ENCODE data around the gene BAIAP2. TPM values are rescaled to one million over a fixed set of nuclear protein-coding genes. Genes with fewer than 3 reads are reported as not detected.
A peak's percentile ranks its signal among the peaks of the same experiment; 100 is the strongest.

BAIAP2 gene
- total and polyA plus RNA-seq, 2 of the 13 experiments (the other 11 are each of a cell fraction or from before 2014, with no cell fraction given), result 22.5 to 24.0 TPM

DNA sequence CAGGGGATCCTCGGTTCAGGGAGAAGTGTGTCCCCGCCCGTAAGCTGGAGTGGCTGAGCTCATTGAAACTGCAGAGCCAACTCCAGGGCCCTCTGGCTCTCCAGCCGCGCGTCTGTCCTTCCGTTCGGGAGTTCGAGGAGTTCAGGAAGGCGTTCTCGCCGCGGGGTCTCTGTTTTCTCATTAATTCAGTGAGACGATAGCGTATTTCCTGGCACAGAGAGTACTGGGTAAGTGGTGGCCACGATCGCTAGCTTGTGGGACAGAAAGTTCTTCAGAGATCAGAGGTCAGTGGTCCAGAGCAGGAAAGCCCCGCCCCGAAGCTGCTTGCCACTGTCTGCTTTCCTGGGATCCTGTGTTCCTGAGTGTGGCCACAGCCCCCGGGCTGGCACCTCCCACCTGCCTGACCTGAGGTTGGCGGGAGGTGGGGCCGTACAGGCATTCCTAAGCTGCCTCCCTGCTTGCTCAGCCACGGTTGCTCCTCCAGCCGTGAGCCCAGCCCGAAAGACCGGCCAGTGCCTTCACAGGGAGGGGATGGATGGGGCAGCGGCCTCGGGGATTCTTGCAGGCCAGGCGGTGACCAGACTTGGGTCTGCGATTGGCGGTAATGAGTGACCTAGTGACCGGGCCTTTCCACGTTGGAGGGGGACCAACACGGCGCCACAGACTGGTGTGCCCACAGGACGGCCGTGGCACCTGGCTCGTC is 8.9 kb downstream of the BAIAP2 start (continued):
- TF ChIP-seq, protein P1, sequence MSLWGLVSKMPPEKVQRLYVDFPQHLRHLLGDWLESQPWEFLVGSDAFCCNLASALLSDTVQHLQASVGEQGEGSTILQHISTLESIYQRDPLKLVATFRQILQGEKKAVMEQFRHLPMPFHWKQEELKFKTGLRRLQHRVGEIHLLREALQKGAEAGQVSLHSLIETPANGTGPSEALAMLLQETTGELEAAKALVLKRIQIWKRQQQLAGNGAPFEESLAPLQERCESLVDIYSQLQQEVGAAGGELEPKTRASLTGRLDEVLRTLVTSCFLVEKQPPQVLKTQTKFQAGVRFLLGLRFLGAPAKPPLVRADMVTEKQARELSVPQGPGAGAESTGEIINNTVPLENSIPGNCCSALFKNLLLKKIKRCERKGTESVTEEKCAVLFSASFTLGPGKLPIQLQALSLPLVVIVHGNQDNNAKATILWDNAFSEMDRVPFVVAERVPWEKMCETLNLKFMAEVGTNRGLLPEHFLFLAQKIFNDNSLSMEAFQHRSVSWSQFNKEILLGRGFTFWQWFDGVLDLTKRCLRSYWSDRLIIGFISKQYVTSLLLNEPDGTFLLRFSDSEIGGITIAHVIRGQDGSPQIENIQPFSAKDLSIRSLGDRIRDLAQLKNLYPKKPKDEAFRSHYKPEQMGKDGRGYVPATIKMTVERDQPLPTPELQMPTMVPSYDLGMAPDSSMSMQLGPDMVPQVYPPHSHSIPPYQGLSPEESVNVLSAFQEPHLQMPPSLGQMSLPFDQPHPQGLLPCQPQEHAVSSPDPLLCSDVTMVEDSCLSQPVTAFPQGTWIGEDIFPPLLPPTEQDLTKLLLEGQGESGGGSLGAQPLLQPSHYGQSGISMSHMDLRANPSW (CRISPR knock-in tag; IDR thresholded peaks at IDR 0.05; ENCODE audit: borderline replicate concordance), result peak; percentile 40; the same call in 1 of the 2 replicates
- peak; percentile 49 for TF ChIP-seq HNRNPLL (IDR thresholded peaks at IDR 0.05; ENCODE audit: low read depth, low read length, poor library complexity, severe bottlenecking)
- no peak for TF ChIP-seq SATB2 (CRISPR knock-in tag; IDR thresholded peaks at IDR 0.05)
- TF ChIP-seq ZNF891 (CRISPR knock-in tag; IDR thresholded peaks at IDR 0.05), result no peak
- TF ChIP-seq, protein P2, sequence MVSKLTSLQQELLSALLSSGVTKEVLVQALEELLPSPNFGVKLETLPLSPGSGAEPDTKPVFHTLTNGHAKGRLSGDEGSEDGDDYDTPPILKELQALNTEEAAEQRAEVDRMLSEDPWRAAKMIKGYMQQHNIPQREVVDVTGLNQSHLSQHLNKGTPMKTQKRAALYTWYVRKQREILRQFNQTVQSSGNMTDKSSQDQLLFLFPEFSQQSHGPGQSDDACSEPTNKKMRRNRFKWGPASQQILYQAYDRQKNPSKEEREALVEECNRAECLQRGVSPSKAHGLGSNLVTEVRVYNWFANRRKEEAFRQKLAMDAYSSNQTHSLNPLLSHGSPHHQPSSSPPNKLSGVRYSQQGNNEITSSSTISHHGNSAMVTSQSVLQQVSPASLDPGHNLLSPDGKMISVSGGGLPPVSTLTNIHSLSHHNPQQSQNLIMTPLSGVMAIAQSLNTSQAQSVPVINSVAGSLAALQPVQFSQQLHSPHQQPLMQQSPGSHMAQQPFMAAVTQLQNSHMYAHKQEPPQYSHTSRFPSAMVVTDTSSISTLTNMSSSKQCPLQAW (CRISPR knock-in tag; IDR thresholded peaks at IDR 0.05), result no peak
- no peak for TF ChIP-seq CHCHD3 (CRISPR knock-in tag; IDR thresholded peaks at IDR 0.05)
- TF ChIP-seq ZNF547 (CRISPR knock-in tag; IDR thresholded peaks at IDR 0.05), result no peak; the same call in 1 of the 2 replicates
- TF ChIP-seq ZNF670 (CRISPR knock-in tag; IDR thresholded peaks at IDR 0.05; ENCODE audit: borderline replicate concordance), result no peak
- TF ChIP-seq ZFP37 (CRISPR knock-in tag; IDR thresholded peaks at IDR 0.05; ENCODE audit: borderline replicate concordance), result 0 out of 2 replicates have a peak, but pooled peaks have one; percentile 47
- peak; percentile 40; the same call in 1 of the 2 replicates for TF ChIP-seq GATAD1 (CRISPR knock-in tag; IDR thresholded peaks at IDR 0.05)
- TF ChIP-seq ZNF264 (CRISPR knock-in tag; IDR thresholded peaks at IDR 0.05), result peak; percentile 75
- TF ChIP-seq, protein P3, sequence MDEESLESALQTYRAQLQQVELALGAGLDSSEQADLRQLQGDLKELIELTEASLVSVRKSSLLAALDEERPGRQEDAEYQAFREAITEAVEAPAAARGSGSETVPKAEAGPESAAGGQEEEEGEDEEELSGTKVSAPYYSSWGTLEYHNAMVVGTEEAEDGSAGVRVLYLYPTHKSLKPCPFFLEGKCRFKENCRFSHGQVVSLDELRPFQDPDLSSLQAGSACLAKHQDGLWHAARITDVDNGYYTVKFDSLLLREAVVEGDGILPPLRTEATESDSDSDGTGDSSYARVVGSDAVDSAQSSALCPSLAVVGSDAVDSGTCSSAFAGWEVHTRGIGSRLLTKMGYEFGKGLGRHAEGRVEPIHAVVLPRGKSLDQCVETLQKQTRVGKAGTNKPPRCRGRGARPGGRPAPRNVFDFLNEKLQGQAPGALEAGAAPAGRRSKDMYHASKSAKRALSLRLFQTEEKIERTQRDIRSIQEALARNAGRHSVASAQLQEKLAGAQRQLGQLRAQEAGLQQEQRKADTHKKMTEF (CRISPR knock-in tag; IDR thresholded peaks at IDR 0.05), result peak; percentile 55
- no peak for TF ChIP-seq SIN3B (IDR thresholded peaks at IDR 0.05; ENCODE audit: low read length)
- TF ChIP-seq CCAR2 (optimal IDR thresholded peaks at IDR 0.05; ENCODE audit: low read depth, low read length), result no peak
- no peak for TF ChIP-seq ZNF563 (CRISPR knock-in tag; IDR thresholded peaks at IDR 0.05)
- TF ChIP-seq, protein P4, sequence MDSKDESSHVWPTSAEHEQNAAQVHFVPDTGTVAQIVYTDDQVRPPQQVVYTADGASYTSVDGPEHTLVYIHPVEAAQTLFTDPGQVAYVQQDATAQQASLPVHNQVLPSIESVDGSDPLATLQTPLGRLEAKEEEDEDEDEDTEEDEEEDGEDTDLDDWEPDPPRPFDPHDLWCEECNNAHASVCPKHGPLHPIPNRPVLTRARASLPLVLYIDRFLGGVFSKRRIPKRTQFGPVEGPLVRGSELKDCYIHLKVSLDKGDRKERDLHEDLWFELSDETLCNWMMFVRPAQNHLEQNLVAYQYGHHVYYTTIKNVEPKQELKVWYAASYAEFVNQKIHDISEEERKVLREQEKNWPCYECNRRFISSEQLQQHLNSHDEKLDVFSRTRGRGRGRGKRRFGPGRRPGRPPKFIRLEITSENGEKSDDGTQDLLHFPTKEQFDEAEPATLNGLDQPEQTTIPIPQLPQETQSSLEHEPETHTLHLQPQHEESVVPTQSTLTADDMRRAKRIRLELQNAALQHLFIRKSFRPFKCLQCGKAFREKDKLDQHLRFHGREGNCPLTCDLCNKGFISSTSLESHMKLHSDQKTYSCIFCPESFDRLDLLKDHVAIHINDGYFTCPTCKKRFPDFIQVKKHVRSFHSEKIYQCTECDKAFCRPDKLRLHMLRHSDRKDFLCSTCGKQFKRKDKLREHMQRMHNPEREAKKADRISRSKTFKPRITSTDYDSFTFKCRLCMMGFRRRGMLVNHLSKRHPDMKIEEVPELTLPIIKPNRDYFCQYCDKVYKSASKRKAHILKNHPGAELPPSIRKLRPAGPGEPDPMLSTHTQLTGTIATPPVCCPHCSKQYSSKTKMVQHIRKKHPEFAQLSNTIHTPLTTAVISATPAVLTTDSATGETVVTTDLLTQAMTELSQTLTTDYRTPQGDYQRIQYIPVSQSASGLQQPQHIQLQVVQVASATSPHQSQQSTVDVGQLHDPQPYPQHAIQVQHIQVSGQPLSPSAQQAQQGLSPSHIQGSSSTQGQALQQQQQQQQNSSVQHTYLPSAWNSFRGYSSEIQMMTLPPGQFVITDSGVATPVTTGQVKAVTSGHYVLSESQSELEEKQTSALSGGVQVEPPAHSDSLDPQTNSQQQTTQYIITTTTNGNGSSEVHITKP (CRISPR knock-in tag; IDR thresholded peaks at IDR 0.05; ENCODE audit: low read depth), result peak; percentile 43; the same call in 1 of the 2 replicates
